Lower leg skin (tissue), 4 donors: ENCODE results near the gene PBX1. TPM values are rescaled to one million over a fixed set of nuclear protein-coding genes. Genes with fewer than 3 reads are reported as not detected.

Experiments used
- DNase-seq, 2 donors: peaks; one replicate each; pipeline ENCODE4 v3.0.0-alpha.2; 2019; ENCODE audit warnings: low spot score in 2 of 2
- H3K4me3 ChIP-seq: fragments of 200-600 bp; sonication (generic); 2 replicates; pipeline ENCODE4 v1.5.1; 2017; ENCODE audit warnings: mild to moderate bottlenecking, low read depth; ENCODE audit not compliant: poor library complexity, severe bottlenecking
- POLR2A ChIP-seq, 2 donors: fragments of 450-650 bp; IDR thresholded peaks; one replicate each; pipeline ENCODE4 v1.6.1; 2016 to 2017; ENCODE audit warnings: antibody characterized with exemption in 2 of 2, mild to moderate bottlenecking in 1 of 2, moderate library complexity in 1 of 2
- WGBS, 2 donors: methylation state at CpG; one replicate each; pipeline ENCODE4 v1.1.5; 2018; 5-methylcytosine and 5-hydroxymethylcytosine counted together
- intact Hi-C: fragments of 100-400 bp; cut with DNase I; formaldehyde crosslinking; loops from one replicate; pipeline ENCODE4 v1.15.0; 2023; ENCODE audit warnings: low total_unique reads
- total RNA-seq, 4 donors: library from RNA; depleted of rRNA; stranded (reverse); fragments of >200 nt; gene quantifications; one replicate each; pipeline ENCODE4 v1.1.0, GENCODE V29; 2016
- TF ChIP-seq, protein P1 (sequence below), 3 donors: fragments of 450-650 bp; IDR thresholded peaks; one replicate each; pipeline ENCODE4 v1.5.1; 2016; ENCODE audit warnings: antibody characterized with exemption in 3 of 3, mild to moderate bottlenecking in 3 of 3, moderate library complexity in 2 of 3

Gene PBX1
- total RNA-seq, 4 donors from 2014 or later: 10.0 to 24.1 (median 15.4) TPM

- no peak overlapping the region for H3K4me3 ChIP-seq
- intact Hi-C loops: no loop called here
- TF ChIP-seq, protein P1, sequence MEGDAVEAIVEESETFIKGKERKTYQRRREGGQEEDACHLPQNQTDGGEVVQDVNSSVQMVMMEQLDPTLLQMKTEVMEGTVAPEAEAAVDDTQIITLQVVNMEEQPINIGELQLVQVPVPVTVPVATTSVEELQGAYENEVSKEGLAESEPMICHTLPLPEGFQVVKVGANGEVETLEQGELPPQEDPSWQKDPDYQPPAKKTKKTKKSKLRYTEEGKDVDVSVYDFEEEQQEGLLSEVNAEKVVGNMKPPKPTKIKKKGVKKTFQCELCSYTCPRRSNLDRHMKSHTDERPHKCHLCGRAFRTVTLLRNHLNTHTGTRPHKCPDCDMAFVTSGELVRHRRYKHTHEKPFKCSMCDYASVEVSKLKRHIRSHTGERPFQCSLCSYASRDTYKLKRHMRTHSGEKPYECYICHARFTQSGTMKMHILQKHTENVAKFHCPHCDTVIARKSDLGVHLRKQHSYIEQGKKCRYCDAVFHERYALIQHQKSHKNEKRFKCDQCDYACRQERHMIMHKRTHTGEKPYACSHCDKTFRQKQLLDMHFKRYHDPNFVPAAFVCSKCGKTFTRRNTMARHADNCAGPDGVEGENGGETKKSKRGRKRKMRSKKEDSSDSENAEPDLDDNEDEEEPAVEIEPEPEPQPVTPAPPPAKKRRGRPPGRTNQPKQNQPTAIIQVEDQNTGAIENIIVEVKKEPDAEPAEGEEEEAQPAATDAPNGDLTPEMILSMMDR (IDR thresholded peaks at IDR 0.05): no peak
- no peak for TF ChIP-seq POLR2A (IDR thresholded peaks at IDR 0.05)
- WGBS, 2 donors: 60 to 72% methylated on average over 66 of the region's 66 CpGs
- DNase-seq: no peak
Measured at GRCh38 chr1:164576291-164577271, 17.6 kb downstream of the PBX1 start.

DNA sequence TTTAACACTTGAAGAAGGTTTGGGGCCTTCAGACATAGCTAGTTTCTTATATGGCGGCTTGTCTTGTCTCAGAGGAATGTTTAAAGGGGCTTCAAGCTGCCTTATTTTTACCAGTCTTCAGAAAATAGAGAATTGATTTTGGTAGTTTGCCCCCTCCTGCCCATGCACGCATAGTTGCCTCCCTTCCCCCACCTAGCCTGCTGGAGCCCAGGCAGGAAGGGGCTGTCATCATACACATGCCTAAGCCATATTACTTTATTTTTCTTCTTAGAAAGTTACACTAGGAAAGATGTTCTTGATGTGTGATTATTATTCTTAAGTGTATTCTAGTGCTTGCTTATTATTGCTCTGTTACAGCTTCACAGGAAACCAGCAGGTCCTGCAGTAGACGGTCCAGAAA lies 18.3 kb downstream of the PBX1 start:
- H3K4me3 ChIP-seq: no peak overlapping the region
- WGBS, 2 donors: 81 to 83% methylated on average over 3 of the region's 3 CpGs
- DNase-seq: no peak
- TF ChIP-seq POLR2A (IDR thresholded peaks at IDR 0.05): no peak
- TF ChIP-seq, protein P1 (IDR thresholded peaks at IDR 0.05): no peak
- intact Hi-C loops: no loop called here

- WGBS, 2 donors: 76 to 89% methylated on average over 4 of the region's 4 CpGs
- intact Hi-C loops: no loop called here
- no peak for DNase-seq
- TF ChIP-seq POLR2A (IDR thresholded peaks at IDR 0.05): no peak
- TF ChIP-seq, protein P1 (IDR thresholded peaks at IDR 0.05): no peak
- no peak overlapping the region for H3K4me3 ChIP-seq
Measured at GRCh38 chr1:164578479-164579200, 19.7 kb downstream of the PBX1 start.

DNA sequence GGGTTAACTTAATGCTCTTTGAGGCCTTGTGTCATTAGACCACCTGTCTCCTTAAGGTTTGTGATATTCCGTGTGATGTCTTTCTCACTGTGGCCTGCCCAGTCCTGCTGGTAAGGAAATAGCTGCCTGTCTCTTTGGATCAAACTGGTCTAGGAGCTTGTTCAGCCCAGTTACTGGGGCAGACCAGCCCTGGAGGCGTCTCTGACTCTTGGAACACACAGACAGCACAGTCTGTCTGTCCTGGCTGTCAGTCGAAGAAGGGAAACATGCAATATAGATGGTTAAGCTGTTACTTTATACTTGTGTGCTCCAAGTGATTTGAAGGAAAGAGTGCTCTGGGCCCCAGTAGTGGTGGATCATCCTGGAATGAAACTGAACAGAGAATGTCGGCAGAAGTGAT lies 20.4 kb downstream of the PBX1 start:
- WGBS, 2 donors: 50 to 59% methylated on average over 4 of the region's 4 CpGs
- H3K4me3 ChIP-seq: no peak overlapping the region
- intact Hi-C loops: no loop called here
- no peak for DNase-seq
- TF ChIP-seq, protein P1 (IDR thresholded peaks at IDR 0.05): no peak
- TF ChIP-seq POLR2A (IDR thresholded peaks at IDR 0.05): no peak

- WGBS, 2 donors: 89 to 97% methylated on average over 1 of the region's 1 CpG
- TF ChIP-seq, protein P1 (IDR thresholded peaks at IDR 0.05): no peak
- no peak for TF ChIP-seq POLR2A (IDR thresholded peaks at IDR 0.05)
- H3K4me3 ChIP-seq: no peak overlapping the region
- no peak for DNase-seq
- intact Hi-C loops: no loop called here
Measured at GRCh38 chr1:164581762-164582161, 22.8 kb downstream of the PBX1 start.
